ENCODE measurements around the gene NSMCE1.

GRCh38 chr16:27246439-27246838 is 22.1 kb downstream of the NSMCE1 start:
- TF ChIP-seq POLR2A (IDR thresholded peaks at IDR 0.05; ENCODE audit: low read length) (no peak), GATA1 (IDR thresholded peaks at IDR 0.05; ENCODE audit: low read depth, low read length) (no peak)
